AG20443 (cell line): ENCODE measurements around the gene SDK1.

ENCODE experiments used
- DNase-seq: peaks from one replicate; pipeline ENCODE4 v3.0.0; 2012; ENCODE audit warnings: low spot score, mixed read lengths

SDK1 gene

GRCh38 chr7:3805151-3805550, 504.1 kb downstream of the SDK1 start:
- no peak for DNase-seq

- DNase-seq = no peak
These were observed 505.5 kb downstream of the SDK1 start for GRCh38 chr7:3806516-3806915.

- no peak for DNase-seq
These were observed 506.8 kb downstream of the SDK1 start for GRCh38 chr7:3807824-3808223.

GRCh38 chr7:3821488-3821887, 520.4 kb downstream of the SDK1 start:
- no peak for DNase-seq

- no peak for DNase-seq
These were observed 524.4 kb downstream of the SDK1 start for GRCh38 chr7:3825491-3825890.

- DNase-seq = no peak
These were observed 531.1 kb downstream of the SDK1 start for GRCh38 chr7:3832199-3832598.

GRCh38 chr7:3835109-3835508, 534.1 kb downstream of the SDK1 start:
- DNase-seq = no peak

- no peak for DNase-seq
These were observed 535.8 kb downstream of the SDK1 start for GRCh38 chr7:3836855-3837254.

GRCh38 chr7:3844540-3845151, 543.6 kb downstream of the SDK1 start:
- no peak for DNase-seq

- DNase-seq = no peak
These were observed 545.7 kb downstream of the SDK1 start for GRCh38 chr7:3846738-3847137.

GRCh38 chr7:3847336-3847735, 546.3 kb downstream of the SDK1 start:
- no peak for DNase-seq

GRCh38 chr7:3859431-3859830, 558.4 kb downstream of the SDK1 start:
- DNase-seq = no peak

GRCh38 chr7:3860932-3861331, 559.9 kb downstream of the SDK1 start:
- no peak for DNase-seq

- DNase-seq = no peak
These were observed 560.3 kb downstream of the SDK1 start for GRCh38 chr7:3861386-3861785.

GRCh38 chr7:3861941-3862340, 560.9 kb downstream of the SDK1 start:
- DNase-seq = no peak

- no peak for DNase-seq
These were observed 561.7 kb downstream of the SDK1 start for GRCh38 chr7:3862774-3863173.

GRCh38 chr7:3866277-3866676, 565.2 kb downstream of the SDK1 start:
- DNase-seq = no peak

GRCh38 chr7:3867863-3868262, 566.8 kb downstream of the SDK1 start:
- no peak for DNase-seq

- no peak for DNase-seq
These were observed 578.5 kb downstream of the SDK1 start for GRCh38 chr7:3879355-3880075.

GRCh38 chr7:3880228-3880987, 579.4 kb downstream of the SDK1 start:
- DNase-seq = no peak

GRCh38 chr7:3882782-3883181, 581.7 kb downstream of the SDK1 start:
- DNase-seq = no peak

GRCh38 chr7:3884543-3884942, 583.5 kb downstream of the SDK1 start:
- no peak for DNase-seq

GRCh38 chr7:3887096-3887690, 586.1 kb downstream of the SDK1 start:
- DNase-seq = no peak
